NCI-H2196 (cell line): ENCODE measurements around the gene TBX10.
"Not testable (repeated sequence)": the region's sequence is repeated elsewhere in the genome, so short reads cannot be mapped to it uniquely, and the experiment has no call there.

Experiments
- DNase-seq: peaks from one replicate; lab custom pipeline; 2025; ENCODE audit not compliant: unreplicated experiment; lab: John Stamatoyannopoulos, UW

Gene TBX10

DNA sequence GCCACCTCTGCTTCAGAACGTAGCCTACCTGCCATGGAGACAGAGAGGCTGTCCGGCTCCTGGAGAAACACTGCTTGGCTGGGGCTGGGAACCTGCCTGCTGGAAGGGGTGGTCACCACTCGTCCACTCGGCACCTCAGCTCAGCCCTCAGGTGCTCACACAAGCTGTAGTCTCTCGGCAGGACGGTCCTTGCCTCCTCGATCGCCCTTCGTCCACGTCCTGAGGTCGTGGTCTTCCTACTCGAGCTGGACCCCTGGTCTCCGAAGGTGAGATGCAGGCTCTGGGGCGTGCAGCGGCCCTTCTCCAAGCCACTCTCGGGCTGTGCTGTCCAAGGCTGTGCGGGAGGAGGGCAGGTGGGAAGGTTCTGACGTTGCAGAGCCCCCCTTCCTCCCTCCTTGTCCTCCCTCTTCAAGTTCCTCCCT lies at the start of gene TBX10:
Gene TBX10 (minus strand): TSS at position 326 of the 422 bp plus-strand sequence. CDS start 291 bp downstream, at position 35.
- no peak for DNase-seq

DNA sequence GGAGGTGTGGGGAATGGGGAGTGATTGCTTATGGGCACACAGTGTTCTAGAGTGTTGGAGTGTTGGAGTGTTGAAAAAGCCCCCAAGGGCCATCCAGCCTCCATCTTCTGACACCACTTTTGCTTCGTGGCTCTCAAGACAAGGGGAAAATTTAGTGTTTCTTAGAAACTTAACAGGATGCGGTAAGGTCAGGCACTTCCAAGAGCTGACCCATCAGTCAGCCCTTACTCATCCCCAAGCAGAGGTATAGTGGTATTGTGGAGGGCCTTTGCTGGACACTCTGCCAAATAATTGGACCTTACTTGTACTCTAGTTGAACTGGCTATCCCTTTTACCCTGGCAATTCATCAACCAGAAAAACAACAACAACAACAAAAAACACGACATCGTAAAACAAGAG lies 49.6 kb upstream of the TBX10 start:
- DNase-seq = no peak

- DNase-seq = no peak
Observed at GRCh38 chr11:67687986-67688385, 48.4 kb upstream of the TBX10 start.

- not testable (repeated sequence) for DNase-seq
Observed at GRCh38 chr11:67685641-67686332, 46.2 kb upstream of the TBX10 start.

GRCh38 chr11:67682126-67683034 lies 42.8 kb upstream of the TBX10 start:
- DNase-seq = not testable (repeated sequence)

DNA sequence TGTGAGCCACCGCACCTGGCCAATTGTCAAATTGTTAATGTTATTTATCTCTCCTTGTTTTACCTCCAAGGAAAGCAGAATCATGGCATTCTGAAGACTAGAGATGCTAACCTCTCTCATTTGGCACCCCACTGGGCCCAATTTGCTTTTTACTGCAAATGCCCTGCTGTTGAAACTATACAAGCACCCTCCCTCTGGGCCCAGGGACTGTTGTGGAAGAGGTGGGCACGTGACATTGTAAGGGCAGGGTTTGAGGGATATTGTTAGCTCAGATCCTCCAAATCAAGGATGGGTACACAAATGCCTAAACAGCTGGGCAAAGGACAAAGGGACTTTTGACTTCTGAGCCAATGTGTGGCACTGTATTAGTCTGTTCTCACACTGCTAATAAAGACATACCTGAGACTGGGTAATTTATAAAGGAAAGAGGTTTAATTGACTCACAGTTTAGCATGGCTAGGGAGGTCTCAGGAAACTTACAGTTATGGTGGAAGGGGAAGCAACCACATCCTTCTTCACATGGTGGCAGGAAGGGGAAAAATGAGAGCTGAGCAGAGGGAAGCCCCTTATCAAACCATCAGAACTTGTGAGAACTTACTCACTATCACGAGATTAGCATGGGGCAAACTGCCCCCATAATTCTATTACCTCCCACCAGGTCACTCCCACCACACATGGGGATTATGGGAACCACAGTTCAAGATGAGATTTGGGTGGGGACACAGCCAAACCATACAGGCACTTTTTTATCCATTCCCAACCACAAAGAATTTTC lies 41.3 kb upstream of the TBX10 start:
- DNase-seq = no peak

DNA sequence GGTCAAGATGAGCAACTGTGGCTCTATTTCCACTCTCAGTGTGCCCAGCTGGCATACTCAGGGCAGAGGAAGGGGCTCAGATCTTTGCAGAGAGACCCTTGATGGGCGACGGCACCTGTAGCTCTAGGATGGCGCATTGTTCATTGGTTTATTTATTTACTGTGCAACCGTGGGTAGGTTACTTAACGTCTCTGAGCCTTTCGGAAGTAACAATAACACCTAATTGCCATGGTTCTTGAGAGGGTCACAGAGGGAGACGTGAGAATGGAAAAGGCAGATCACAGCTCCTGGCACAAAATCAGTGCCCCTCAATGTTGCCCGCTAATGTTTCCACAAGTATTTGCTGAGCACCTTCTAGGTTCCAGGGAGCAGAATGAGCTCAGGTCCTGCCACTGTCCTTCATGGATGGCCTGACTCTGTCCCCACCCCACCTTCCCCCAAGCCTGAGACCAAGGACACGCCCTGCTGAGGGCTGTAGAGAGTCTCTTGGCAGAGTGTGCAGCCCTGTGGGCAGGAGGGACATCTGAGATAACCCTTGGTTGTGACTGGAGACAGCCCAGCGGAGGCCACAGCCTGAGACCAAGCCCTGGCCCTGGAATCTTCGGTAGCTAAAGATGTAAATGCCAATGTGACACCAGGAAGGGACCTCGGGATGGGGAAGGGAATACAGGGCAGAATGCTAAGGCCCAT lies 35.6 kb upstream of the TBX10 start:
- no peak for DNase-seq

DNA sequence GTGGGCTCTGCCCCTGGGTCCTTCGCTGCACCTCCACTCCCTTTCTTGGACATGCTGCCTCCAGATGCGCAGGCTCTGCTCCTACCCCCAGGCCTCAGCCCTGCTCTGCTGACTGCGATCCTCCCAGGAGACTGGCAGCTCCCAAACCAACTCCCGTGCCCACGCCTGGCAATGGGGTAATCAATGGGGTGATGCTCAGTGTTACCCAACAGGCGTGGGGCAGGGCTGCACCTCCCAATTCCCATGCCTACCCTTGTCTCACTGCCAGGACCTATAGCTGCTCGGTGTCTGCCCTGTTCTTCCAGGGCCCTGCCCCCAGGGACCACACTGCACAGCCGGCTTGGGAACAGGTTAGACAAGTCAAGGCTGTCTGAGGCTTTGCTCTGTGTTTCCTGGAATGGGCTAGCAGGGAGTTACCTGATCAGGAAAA lies 34.9 kb upstream of the TBX10 start, which contains the start of gene ALDH3B2:
Gene ALDH3B2 (minus strand): TSS at position 182 of the 430 bp plus-strand sequence. CDS start 7,688 bp downstream, outside the sequence.
- peak; percentile 11 for DNase-seq

- DNase-seq = no peak
Observed at GRCh38 chr11:67673902-67674301, 34.3 kb upstream of the TBX10 start.

DNA sequence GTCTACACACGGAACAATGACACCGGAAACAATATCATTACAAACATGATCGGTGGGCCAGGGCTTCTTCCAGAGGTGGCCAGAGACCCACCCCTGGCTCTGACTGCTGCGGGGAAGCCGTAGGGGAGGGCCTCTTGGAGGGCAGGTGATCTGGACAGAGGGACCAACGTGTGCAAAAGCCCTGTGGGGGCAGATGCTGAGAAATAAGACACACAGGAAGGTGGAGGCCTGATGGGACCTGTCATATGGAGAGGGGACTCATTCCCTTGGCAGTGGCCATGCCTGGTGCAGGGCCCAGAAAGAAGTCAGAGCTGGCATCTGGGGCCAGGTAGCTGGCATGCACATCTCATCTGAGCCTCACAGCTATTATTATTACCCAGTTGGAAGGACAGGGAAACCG lies 33.8 kb upstream of the TBX10 start:
- no peak for DNase-seq

GRCh38 chr11:67671211-67671520 lies 31.6 kb upstream of the TBX10 start:
- DNase-seq = no peak

DNA sequence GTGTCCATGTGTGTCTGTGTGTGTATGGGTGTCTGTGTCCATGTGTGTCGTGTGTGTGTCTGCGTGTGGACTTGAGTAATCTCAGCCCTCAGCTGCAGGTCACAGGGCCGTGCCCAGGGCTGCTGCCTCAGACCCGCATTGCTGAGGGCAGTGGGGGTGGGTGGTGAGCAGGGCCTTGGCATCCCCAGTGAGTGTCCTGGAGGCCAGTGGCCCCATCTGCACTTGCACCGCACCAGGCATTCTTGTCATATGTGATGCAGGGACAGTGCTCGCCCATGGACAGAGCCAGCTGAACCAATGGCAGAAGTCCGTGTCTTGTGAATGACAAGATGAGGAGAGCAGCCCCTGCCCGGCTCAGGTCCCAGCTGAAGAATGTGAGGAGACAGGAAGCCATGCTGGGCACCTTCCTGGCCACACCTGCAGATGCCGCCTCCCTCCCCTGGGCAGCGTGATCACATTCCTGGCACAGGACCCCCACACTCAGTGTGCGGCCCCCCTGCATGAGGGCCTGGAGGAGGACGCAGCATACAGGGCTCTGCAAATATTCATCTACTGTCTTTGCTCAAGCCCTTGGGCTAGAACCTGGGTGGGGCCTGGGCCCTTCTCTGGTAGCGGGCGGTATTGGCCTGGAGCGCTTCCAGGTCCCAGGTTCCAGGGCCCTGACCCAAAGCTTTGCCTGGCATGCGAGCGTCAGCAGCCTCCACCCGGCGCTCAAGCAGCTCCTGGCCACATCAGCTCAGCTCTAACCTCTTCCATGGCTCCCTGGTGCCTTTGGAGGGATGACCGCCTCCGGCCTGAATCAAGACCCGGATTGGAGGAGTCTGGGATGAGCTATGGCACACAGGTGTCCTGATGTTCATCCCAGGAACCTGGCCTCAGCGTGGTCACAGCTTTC lies 31.0 kb upstream of the TBX10 start:
- DNase-seq = no peak

DNA sequence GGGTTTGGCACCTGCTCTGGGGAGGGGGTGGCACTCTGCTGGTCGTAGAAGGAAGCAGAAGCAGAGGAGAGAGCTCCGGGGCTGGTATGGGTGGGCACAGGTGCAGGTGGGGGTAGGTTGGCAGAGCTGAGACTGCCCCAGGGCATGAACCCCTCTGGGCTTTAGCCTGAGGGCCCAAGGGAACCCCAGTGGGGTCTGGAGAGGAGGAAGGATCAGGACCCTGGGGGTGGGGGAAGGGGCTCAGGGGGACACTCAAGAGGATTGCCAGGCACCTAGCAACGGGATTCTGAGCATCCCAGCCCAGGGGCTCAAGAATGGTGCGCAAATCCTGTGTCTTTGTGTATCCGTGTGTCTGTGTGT lies 28.6 kb upstream of the TBX10 start:
- DNase-seq = no peak

GRCh38 chr11:67667490-67668191 lies 28.1 kb upstream of the TBX10 start:
- DNase-seq = no peak

DNA sequence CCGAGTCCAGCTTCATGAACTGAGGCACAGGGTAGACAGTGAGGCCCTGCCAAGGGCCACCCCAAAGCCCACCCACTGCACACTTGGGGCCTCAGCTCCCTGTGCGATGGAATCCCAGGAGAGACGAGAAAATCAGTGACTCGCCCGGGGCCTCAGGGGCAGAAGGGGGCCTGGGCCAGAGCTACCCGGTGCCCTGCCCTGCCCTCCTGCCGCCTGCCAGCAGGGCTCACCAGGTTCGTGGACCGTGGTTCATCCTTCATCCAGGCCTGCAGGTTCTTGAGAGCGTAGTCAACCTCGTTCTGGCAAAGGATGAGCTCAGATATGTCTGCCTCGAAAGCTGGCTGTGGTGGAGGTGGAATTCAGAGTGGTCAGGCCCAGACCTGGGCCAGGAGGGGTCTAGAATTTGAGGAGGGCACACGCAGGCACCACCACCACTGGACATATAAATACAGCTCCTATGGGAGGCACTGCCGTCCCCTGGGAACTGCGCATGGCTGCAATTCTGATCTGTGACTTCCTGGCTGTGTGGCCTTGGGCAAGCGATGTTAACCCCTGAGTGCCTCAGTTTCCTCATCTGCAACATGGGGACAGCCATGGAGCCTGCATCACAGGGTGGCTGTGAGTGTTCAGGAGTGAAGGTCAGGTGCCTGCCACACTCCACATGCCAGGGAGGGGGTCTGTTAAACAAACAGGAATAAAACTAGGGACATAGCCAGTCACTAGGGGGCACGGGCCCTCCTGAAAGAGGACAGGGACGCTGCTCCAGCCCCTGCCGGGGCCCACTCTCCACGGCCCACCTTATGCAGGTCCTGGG lies 27.3 kb upstream of the TBX10 start:
- DNase-seq = no peak

DNA sequence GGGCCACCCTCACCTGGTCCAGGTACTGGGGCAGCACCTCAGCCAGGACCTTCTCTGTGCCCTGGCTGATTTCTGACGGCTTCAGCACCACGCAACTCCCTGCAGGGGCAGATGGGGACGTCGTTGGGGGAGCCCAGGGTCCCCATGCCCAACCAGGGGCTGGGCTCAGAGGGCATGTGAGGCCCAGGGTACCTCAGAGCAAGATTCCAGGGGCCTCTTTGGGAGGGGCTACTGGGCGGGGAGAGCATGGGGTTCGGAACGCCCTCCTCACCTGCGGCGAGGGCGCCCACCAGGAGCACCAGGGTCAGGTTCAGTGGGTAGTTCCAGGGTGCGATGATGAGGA lies 26.7 kb upstream of the TBX10 start:
- no peak for DNase-seq

GRCh38 chr11:67665541-67666302 lies 26.2 kb upstream of the TBX10 start:
- peak; percentile 22 for DNase-seq
